Thyroid gland (tissue), 4 donors: ENCODE results near the gene SGCD. TPM values are rescaled to one million over a fixed set of nuclear protein-coding genes. Genes with fewer than 3 reads are reported as not detected.

Experiments used
- DNase-seq, 2 donors: peaks; one replicate each; pipeline ENCODE4 v3.0.0-alpha.2; 2019
- H3K27ac ChIP-seq, 3 donors: fragments of 200-600 bp; sonication (generic); 1 replicate in 2 of 3; 2 replicates in 1 of 3; pipeline ENCODE4 v1.5.1; 2016 to 2019; ENCODE audit warnings: mild to moderate bottlenecking in 1 of 3, moderate library complexity in 1 of 3
- H3K27me3 ChIP-seq: fragments of 200-600 bp; sonication (generic); one replicate; pipeline ENCODE4 v1.5.1; 2019
- H3K36me3 ChIP-seq, 2 donors: fragments of 200-600 bp; sonication (generic); one replicate each; pipeline ENCODE4 v1.5.1; 2016 to 2019
- H3K4me1 ChIP-seq, 2 donors: fragments of 200-600 bp; sonication (generic); one replicate each; pipeline ENCODE4 v1.5.1; 2017 to 2019
- H3K4me3 ChIP-seq, 3 donors: fragments of 200-600 bp; sonication (generic); replicated peaks in 1 of 3; 1 replicate in 2 of 3; 2 replicates in 1 of 3; pipeline ENCODE4 v1.5.1; 2016; ENCODE audit warnings: mild to moderate bottlenecking in 1 of 3
- H3K9me3 ChIP-seq: fragments of 200-600 bp; sonication (generic); one replicate; pipeline ENCODE4 v1.5.1; 2017
- POLR2A ChIP-seq, 2 donors: fragments of 450-650 bp; IDR thresholded peaks; one replicate each; pipeline ENCODE4 v1.6.1; 2017; ENCODE audit warnings: antibody characterized with exemption in 2 of 2, mild to moderate bottlenecking in 2 of 2, moderate library complexity in 1 of 2
- WGBS, 2 donors: methylation state at CpG; one replicate each; pipeline ENCODE4 v1.1.5; 2017; 5-methylcytosine and 5-hydroxymethylcytosine counted together
- intact Hi-C: fragments of 100-400 bp; cut with DNase I; formaldehyde crosslinking; loops from one replicate; pipeline ENCODE4 v1.15.1; 2023
- total RNA-seq, 4 donors: library from RNA; depleted of rRNA; stranded (reverse); fragments of >200 nt; gene quantifications; one replicate each; pipeline ENCODE4 v1.2.3, GENCODE V29; 2016
- TF ChIP-seq, protein P1 (sequence below), 6 experiments: fragments of 200-600 bp in 3 of 6; fragments of 450-650 bp in 3 of 6; sonication (generic) in 3 of 6; IDR thresholded peaks; one replicate each; pipeline ENCODE4 v1.5.1; 2016 to 2019; ENCODE audit warnings: antibody characterized with exemption in 6 of 6, mild to moderate bottlenecking in 2 of 6, inconsistent platforms in 1 of 6, moderate library complexity in 1 of 6

The SGCD gene
- total RNA-seq, 4 donors from 2014 or later, result 7.4 to 20.1 (median 9.2) TPM

DNA sequence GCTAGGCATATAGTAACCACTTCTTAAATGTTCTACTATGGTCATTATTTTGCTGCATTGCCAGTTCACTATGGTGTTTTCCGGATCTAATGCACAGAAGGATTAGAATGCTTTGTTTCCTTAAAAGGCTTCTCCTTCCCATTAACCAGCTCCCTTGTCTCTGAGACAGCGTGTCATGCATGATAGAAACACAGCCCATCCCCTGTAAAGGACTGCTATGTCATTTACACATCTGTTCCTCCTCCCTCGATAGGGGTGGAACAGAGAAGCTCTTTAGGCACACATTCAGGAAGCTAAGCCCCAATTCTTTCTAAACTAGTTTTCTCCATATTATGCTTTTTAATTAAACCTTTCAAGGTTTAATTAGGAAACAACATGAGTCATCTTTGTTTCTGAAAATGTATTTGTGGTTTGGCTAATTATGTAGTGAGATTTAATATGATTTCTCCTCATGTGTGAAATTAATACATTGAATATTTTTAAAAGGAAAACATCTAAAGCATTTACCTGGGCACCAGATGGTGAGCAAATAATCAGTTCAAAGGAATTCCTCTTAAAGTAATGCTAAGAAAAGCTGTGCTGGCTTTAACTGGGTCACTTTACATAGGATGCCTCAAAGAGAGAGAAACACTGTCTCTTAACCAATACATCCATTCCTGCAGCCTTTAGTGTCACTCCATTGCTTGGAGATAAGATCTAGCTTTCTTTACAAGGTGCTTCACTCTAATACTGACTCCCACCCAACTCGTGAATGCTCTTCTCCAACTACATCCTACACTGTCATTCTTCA lies 389.8 kb downstream of the SGCD start:
- no peaks in the 10 kb centered on the region for H3K27me3 ChIP-seq
- no peak for TF ChIP-seq POLR2A (IDR thresholded peaks at IDR 0.05)
- TF ChIP-seq, protein P1, sequence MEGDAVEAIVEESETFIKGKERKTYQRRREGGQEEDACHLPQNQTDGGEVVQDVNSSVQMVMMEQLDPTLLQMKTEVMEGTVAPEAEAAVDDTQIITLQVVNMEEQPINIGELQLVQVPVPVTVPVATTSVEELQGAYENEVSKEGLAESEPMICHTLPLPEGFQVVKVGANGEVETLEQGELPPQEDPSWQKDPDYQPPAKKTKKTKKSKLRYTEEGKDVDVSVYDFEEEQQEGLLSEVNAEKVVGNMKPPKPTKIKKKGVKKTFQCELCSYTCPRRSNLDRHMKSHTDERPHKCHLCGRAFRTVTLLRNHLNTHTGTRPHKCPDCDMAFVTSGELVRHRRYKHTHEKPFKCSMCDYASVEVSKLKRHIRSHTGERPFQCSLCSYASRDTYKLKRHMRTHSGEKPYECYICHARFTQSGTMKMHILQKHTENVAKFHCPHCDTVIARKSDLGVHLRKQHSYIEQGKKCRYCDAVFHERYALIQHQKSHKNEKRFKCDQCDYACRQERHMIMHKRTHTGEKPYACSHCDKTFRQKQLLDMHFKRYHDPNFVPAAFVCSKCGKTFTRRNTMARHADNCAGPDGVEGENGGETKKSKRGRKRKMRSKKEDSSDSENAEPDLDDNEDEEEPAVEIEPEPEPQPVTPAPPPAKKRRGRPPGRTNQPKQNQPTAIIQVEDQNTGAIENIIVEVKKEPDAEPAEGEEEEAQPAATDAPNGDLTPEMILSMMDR (IDR thresholded peaks at IDR 0.05), result no peak
- no peak for DNase-seq
- H3K4me3 ChIP-seq, result no peak overlapping the region
- intact Hi-C loops, result no loop called here
- H3K27ac ChIP-seq, result no peak overlapping the region
- no peaks in the 10 kb centered on the region for H3K9me3 ChIP-seq
- H3K36me3 ChIP-seq, result no peaks in the 10 kb centered on the region
- no peaks in the 10 kb centered on the region for H3K4me1 ChIP-seq
- 81% methylated on average over 4 of the region's 4 CpGs for WGBS, 2 donors

DNA sequence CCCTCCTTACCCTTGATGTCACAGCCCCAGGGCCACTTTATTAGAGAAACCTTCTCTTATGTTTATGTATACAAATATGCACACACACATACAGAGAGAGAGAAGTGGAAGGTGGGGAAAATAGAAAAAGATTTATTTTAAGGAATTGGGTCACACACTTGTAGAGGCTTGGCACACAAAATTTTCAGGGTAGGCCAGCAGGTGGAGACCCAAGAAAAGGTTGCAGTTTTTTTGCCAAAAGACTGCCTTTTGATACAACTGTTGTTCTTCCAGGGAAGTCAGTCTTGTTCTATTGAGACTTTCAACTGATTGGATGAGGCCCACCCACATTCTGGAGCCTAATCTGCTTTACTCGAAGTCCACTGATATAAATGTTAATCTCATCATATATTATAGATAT lies 392.0 kb downstream of the SGCD start:
- 77 to 91% methylated on average over 1 of the region's 1 CpG for WGBS, 2 donors
- intact Hi-C loops, result no loop called here
- Histone ChIP-seq H3K9me3 (no peaks in the 10 kb centered on the region), H3K4me1 (no peaks in the 10 kb centered on the region), H3K27ac (no peak overlapping the region), H3K36me3 (no peaks in the 10 kb centered on the region), H3K27me3 (no peaks in the 10 kb centered on the region), H3K4me3 (no peak overlapping the region)
- TF ChIP-seq, protein P1 (IDR thresholded peaks at IDR 0.05), result no peak
- no peak for TF ChIP-seq POLR2A (IDR thresholded peaks at IDR 0.05)
- DNase-seq, result no peak

- intact Hi-C loops, result no loop called here
- Histone ChIP-seq H3K36me3 (no peaks in the 10 kb centered on the region), H3K27ac (no peak overlapping the region), H3K27me3 (no peaks in the 10 kb centered on the region), H3K9me3 (no peaks in the 10 kb centered on the region), H3K4me3 (no peak overlapping the region), H3K4me1 (no peaks in the 10 kb centered on the region)
- no peak for DNase-seq
- TF ChIP-seq POLR2A (IDR thresholded peaks at IDR 0.05), result no peak
- TF ChIP-seq, protein P1 (IDR thresholded peaks at IDR 0.05), result no peak
Measured at GRCh38 chr5:156722358-156722757, 395.4 kb downstream of the SGCD start.

- WGBS, 2 donors, result 50 to 65% methylated on average over 1 to 3 of the region's 3 CpGs
- no peaks in the 10 kb centered on the region for H3K4me1 ChIP-seq
- H3K27ac ChIP-seq, result no peak overlapping the region
- no peaks in the 10 kb centered on the region for H3K9me3 ChIP-seq
- no peak for TF ChIP-seq POLR2A (IDR thresholded peaks at IDR 0.05)
- TF ChIP-seq, protein P1 (IDR thresholded peaks at IDR 0.05), result no peak
- no peak overlapping the region for H3K4me3 ChIP-seq
- intact Hi-C loops, result no loop called here
- H3K27me3 ChIP-seq, result no peaks in the 10 kb centered on the region
- DNase-seq, result no peak
- H3K36me3 ChIP-seq, result no peaks in the 10 kb centered on the region
Measured at GRCh38 chr5:156735477-156735876, 408.5 kb downstream of the SGCD start.

DNA sequence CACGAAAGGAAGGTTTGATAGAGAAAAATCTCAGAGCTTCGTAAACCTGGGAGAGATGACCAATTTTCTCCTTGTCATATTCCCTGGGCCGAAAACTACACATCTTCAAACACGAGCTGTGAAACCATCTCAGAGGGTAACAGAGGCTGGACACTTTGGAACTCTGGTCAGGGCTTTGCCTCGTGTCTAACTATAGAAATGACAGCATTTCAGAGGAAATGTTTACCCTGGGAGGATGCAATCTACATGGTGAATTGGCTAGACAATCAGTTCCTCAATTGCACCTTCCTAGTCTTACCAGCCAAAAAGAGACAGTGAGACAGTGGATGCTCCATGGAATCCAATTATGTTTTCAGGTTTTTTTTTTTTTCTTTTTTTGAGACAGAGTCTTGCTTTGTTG lies 414.6 kb downstream of the SGCD start:
- WGBS, 2 donors, result 77 to 84% methylated on average over 5 of the region's 5 CpGs

More for the DNA sequence above, 414.6 kb downstream of the SGCD start:
- DNase-seq, result no peak
- H3K9me3 ChIP-seq, result no peaks in the 10 kb centered on the region
- H3K27ac ChIP-seq, result no peak overlapping the region
- TF ChIP-seq, protein P1 (IDR thresholded peaks at IDR 0.05), result no peak
- no peak for TF ChIP-seq POLR2A (IDR thresholded peaks at IDR 0.05)
- H3K27me3 ChIP-seq, result no peaks in the 10 kb centered on the region
- no peaks in the 10 kb centered on the region for H3K4me1 ChIP-seq
- no peak overlapping the region for H3K4me3 ChIP-seq
- H3K36me3 ChIP-seq, result no peaks in the 10 kb centered on the region
- intact Hi-C loops, result no loop called here
